ENCODE data around the gene EEFSEC.

Gene EEFSEC

DNA sequence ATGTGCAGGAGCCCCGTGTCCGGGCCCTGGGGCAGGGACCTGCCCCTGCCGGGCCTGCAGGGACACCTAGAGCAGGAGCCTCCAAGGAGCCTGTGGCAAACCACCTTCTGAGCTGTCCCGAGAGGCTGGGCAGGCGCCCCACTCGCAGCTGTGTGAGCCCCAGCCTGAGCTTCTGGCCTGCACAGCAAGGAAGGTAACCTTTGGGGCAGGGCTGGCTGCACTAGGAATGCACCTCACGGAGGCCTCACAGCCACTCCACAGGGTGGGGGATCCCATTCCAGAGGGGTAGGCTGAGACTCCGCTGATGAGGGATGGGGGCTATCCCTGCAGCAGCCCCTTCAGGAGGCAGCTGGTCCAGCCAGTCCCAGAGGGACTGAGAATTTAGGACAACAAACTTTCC lies 245.3 kb downstream of the EEFSEC start:
- no peak overlapping the region for H3K27ac ChIP-seq
- no peak for TF ChIP-seq ZFX (IDR thresholded peaks at IDR 0.05; ENCODE audit: borderline replicate concordance)
- TF ChIP-seq, protein P1, sequence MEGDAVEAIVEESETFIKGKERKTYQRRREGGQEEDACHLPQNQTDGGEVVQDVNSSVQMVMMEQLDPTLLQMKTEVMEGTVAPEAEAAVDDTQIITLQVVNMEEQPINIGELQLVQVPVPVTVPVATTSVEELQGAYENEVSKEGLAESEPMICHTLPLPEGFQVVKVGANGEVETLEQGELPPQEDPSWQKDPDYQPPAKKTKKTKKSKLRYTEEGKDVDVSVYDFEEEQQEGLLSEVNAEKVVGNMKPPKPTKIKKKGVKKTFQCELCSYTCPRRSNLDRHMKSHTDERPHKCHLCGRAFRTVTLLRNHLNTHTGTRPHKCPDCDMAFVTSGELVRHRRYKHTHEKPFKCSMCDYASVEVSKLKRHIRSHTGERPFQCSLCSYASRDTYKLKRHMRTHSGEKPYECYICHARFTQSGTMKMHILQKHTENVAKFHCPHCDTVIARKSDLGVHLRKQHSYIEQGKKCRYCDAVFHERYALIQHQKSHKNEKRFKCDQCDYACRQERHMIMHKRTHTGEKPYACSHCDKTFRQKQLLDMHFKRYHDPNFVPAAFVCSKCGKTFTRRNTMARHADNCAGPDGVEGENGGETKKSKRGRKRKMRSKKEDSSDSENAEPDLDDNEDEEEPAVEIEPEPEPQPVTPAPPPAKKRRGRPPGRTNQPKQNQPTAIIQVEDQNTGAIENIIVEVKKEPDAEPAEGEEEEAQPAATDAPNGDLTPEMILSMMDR (IDR thresholded peaks at IDR 0.05): no peak

DNA sequence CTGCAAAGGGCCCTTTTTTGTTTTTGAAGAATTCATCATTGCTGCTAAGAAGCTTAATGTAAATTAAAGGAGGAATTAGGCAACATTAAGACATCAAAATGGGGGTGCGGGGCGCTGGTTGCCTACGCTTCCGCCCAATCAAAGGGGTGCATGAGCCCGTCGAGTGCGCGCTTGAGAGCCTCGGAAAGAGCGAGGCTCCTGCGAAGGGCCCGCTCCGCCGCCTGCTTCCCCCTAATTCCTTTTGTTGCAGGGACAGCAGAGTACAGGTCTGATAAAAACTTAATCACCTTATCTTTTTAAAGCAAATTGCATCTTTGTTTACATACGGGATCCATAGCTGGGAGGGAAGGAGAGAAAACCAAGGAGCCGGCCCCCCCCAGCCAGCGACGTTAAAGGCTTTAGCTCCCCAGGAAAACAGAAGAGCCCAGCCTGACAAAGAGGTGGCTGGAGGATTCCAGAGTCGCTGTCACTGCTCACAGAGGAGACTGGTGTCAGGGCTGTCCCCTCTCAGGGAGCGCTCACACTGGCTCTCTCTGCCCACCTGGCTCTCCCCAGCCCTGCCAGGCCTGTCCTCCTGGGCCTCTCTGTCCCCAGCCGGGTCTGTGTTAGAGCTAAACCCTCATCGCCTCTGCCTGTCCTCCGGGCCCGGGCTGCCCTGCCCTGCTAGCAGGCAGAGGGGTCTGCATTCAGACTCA lies 246.1 kb downstream of the EEFSEC start:
- TF ChIP-seq, protein P1 (IDR thresholded peaks at IDR 0.05): no peak
- TF ChIP-seq ZFX (IDR thresholded peaks at IDR 0.05; ENCODE audit: borderline replicate concordance): no peak
- no peak overlapping the region for H3K27ac ChIP-seq

DNA sequence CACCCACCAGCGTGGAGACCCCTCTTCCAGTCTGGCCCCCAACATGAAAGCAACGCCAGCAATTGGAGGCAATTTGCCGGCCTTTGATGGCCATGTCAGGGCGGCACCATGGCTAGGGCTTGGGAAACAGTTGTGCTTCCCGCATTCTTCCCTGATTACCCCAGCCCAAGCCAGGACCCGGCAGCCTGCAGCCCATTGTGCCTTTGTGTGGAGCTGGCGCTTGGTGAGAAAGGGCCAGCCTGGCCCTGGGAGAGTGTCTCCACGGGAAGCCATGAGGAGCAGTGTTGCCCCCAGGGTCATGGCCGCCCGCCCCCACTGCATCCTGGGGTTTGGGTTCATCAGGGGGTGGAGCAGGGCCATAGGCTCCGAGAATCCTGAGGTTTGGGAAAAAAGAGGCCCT lies 247.4 kb downstream of the EEFSEC start:
- TF ChIP-seq, protein P1 (IDR thresholded peaks at IDR 0.05): no peak
- TF ChIP-seq ZFX (IDR thresholded peaks at IDR 0.05; ENCODE audit: borderline replicate concordance): no peak
- H3K27ac ChIP-seq: no peak overlapping the region

DNA sequence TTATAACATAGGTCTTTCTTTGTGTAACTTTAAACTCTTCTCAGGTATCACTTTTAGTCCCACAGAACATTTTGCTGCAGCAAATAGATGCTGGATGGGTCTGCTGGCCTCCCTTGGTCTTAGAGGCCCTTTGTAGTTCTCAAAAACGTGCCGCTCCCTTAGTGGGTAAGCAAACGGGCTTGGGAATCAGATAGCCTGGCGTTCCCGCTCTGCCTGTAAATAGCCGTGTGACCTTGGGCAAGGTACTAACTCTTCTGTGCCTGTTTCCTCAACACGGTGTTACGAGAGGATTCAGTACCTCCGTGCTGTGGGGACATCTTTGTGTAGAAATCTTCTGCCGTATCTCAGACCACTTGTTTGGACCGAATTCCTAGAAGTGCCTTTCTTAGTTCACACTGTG lies 249.0 kb downstream of the EEFSEC start:
- no peak for TF ChIP-seq ZFX (IDR thresholded peaks at IDR 0.05; ENCODE audit: borderline replicate concordance)
- TF ChIP-seq, protein P1 (IDR thresholded peaks at IDR 0.05): no peak
- H3K27ac ChIP-seq: no peak overlapping the region

DNA sequence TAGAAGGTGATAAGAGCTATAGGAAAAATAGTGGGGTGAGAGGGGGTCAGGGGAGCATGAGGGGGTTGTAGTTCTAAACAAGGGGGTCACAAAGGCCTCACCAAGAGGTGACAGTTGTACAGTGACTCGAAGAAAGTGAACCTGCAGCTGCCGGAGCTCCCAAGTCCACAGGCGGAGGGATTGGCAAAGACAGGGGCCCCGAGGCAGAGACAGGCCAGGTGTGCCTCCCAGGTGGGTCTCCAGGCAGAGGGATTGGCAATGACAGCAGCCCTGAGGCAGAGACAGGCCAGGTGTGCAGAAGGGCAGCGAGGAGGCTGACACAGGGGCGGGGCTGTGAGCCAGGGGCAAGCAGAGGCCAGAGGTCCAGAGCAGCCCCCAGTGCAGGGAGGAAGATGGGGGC lies 249.7 kb downstream of the EEFSEC start:
- no peak for TF ChIP-seq ZFX (IDR thresholded peaks at IDR 0.05; ENCODE audit: borderline replicate concordance)
- TF ChIP-seq, protein P1 (IDR thresholded peaks at IDR 0.05): no peak
- no peak overlapping the region for H3K27ac ChIP-seq

DNA sequence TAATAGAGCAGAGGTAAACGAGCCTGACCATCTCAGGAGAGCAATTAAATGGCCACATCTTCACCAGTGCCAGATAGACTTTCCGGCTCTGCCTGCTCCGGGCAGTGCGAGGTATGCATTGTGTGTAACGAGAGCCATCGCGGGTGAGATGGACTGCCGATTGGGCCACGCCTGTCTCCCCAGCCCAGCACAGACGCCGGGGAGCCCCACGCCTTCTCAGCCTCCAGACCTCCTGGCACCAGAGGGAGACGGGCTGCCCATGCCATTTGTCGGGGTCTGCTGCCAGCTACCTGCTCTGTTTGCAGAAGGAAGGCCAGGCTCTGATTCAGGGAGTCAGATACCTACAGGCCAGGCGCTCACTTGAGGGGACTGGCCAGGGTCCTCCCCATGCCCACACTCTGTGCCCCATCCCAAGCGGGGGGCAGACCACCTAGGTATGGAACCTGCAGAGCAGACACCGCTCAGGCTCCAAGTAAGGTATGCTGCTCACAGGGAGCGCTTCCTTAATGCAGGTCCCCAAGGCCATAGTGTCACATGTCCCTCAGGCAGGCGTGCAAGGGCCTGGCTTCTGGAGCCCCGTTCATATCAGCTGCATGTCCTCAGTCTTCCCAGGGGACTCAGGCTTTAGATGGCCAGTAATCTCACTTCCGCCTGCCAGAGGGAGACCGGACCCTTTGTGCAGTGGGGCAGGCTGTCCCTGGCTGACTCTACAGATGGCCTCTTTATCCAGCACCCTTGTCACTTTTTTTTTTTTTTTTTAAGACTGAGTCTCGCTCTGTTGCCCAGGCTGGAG lies 251.2 kb downstream of the EEFSEC start:
- TF ChIP-seq, protein P1 (IDR thresholded peaks at IDR 0.05): no peak
- TF ChIP-seq ZFX (IDR thresholded peaks at IDR 0.05; ENCODE audit: borderline replicate concordance): no peak
- H3K27ac ChIP-seq: no peak overlapping the region
